ENCODE measurements around the gene TENM4. TPM values are rescaled to one million over a fixed set of nuclear protein-coding genes. Genes with fewer than 3 reads are reported as not detected.
A peak's percentile ranks its signal among the peaks of the same experiment; 100 is the strongest.

TENM4 gene
- total and polyA plus RNA-seq, 10 of the 15 experiments (the other 5 are each of a cell fraction or from before 2014, with no cell fraction given) = 0.03 to 0.12 (median 0.06) TPM; not detected in 7

DNA sequence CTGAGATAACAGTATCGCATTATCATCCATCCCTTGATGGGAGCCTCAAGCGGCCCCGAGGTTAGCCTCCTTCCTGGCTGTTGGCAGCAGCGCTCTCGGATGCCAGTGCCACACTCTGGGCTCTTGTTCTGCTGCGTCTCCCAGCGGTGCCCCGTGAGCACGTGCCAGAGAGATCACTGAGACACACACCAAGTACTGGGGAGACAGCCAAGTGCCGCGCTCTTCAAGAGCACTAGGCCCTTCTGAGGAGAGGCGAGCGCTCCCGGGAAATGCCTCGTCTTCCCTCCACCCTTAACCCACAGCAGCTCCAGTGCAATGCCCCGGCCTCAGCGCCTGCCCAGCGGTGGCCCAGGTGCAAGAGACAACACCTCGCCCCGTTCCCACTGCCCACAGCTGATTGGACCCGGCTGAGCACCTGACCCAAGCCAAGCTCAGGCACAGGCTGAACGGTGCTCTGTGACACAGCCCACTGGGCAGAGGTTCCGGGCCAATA is 617.9 kb downstream of the TENM4 start (continued):
- TF ChIP-seq IRF5 (IDR thresholded peaks at IDR 0.05; ENCODE audit: borderline replicate concordance) = no peak
- TF ChIP-seq NFXL1 (IDR thresholded peaks at IDR 0.05; ENCODE audit: borderline replicate concordance) = no peak

DNA sequence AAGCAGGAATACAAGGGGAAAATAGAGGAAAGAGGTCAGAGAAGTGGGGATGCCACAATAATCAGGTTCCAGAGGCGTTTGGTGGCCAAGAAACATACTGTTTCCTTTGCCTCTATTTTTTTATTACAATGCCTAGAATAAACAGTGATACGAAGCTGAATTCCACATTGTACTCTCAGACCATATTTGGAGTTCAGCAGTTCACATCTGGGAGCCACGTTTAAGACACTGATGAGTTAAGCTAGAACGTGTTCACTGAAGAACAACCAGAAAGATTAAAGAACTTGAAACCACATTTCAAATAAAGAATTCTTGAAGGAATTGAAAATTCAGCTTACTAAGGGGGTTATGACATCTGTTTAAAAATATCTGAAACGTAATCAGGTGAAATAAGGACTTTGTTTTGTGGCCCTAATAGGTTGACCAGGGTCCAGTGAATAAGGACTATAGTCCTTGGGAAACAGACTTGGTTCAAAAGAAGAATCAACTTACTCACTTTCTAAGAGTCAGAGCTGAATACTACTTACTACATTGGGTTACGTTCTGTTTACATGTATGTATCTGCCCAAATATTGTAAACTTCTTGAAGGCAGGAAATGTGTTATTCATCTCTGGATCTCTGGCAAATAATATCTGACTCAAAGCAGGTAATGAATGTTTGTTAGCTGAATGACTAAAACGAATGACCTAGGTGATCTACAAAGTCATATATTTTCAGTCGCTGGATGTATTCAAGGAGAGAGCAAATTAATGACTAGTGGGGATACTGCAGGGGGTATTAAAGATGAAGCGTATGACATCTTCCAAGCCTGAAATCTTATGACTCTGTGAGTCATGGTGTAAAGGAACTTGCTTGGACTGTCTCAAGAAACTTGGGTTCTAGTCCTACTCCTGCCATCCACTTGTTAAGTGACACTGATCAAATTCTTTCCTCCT is 619.2 kb downstream of the TENM4 start:
- Histone ChIP-seq H3K79me2 (ENCODE audit: control insufficient read depth, insufficient read depth, low read length) (no peaks in the 10 kb centered on the region), H3K4me3 (no peak overlapping the region), H3K4me1 (ENCODE audit: control insufficient read depth, insufficient read depth, low read length) (no peaks in the 10 kb centered on the region), H4K20me1 (ENCODE audit: control insufficient read depth, insufficient read depth) (no peaks in the 10 kb centered on the region), H3K4me2 (ENCODE audit: control insufficient read depth, insufficient read depth) (no peak overlapping the region), H2AFZ (ENCODE audit: control insufficient read depth, low read depth, low read length) (no peak overlapping the region), H3K27ac (ENCODE audit: control insufficient read depth, insufficient read depth) (no peak overlapping the region), H3K36me3 (ENCODE audit: control insufficient read depth in 2 of 2, insufficient read depth in 2 of 2, low read length in 1 of 2) (no peaks in the 10 kb centered on the region), H3K27me3 (replicated peaks in 1 of 2; ENCODE audit: control insufficient read depth in 2 of 2, insufficient read depth in 2 of 2, low read length in 1 of 2) (no peaks in the 10 kb centered on the region), H3K9ac (ENCODE audit: control insufficient read depth, insufficient read depth, low read length) (no peak overlapping the region), H3K9me3 (replicated peaks; ENCODE audit: control insufficient read depth, insufficient read depth, low read length) (no peaks in the 10 kb centered on the region)
- FAIRE-seq = peak; percentile 13
- CTCF ChIA-PET = interaction anchor here (1.0 to 1.6 kb wide), 2 partner anchors 14 to 23 kb away, joined by 4 to 5 read pairs; no protein-coding TSS in a partner anchor
- intact Hi-C loops (cut with micrococcal nuclease; ENCODE audit: unreplicated experiment) = no loop called here
- POLR2A ChIA-PET = no interaction called here
- no TSS peak for BruUV-seq (replicated peaks)
- no peak for ATAC-seq
- no peak for DNase-seq (ENCODE audit: low read depth, low spot score)
- RAD21 ChIA-PET (ENCODE audit: unreplicated experiment) = no interaction called here
- 6% methylated on average over 9 of the region's 9 CpGs for WGBS (ENCODE audit: insufficient coverage, insufficient replicate concordance, low lambda C conversion rate, missing lambda C conversion rate)
- in situ Hi-C loops (cut with MboI) = no loop called here
- SMC1A ChIA-PET (ENCODE audit: uncharacterized antibody, unreplicated experiment) = interaction anchor here (1.1 kb wide), 1 partner anchor 14 kb away, joined by 3 read pairs; no protein-coding TSS in a partner anchor
- TF ChIP-seq POLR2A (IDR thresholded peaks at IDR 0.05; ENCODE audit: low read depth, low read length) (no peak), EZH2 (IDR thresholded peaks at IDR 0.05; ENCODE audit: borderline replicate concordance, control insufficient read depth, low read depth, low read length) (no peak), ZNF217 (IDR thresholded peaks at IDR 0.05) (no peak), BACH1 (IDR thresholded peaks at IDR 0.05; ENCODE audit: borderline replicate concordance) (no peak), PML (IDR thresholded peaks at IDR 0.05; ENCODE audit: low read length) (no peak), SP1 (IDR thresholded peaks at IDR 0.05; ENCODE audit: low read depth, low read length) (no peak), KDM1A (IDR thresholded peaks at IDR 0.05; ENCODE audit: borderline replicate concordance) (no peak), KLF5 (IDR thresholded peaks at IDR 0.05; ENCODE audit: partially characterized antibody) (no peak), KAT2A (conservative IDR thresholded peaks at IDR 0.05; ENCODE audit: control insufficient read depth, low read depth, low read length) (no peak), TCF7 (IDR thresholded peaks at IDR 0.05; ENCODE audit: borderline replicate concordance) (no peak), POLR2AphosphoS2 (IDR thresholded peaks at IDR 0.05; ENCODE audit: low read depth, low read length) (no peak), RELB (IDR thresholded peaks at IDR 0.05; ENCODE audit: low read depth) (no peak), ZNF24 (IDR thresholded peaks at IDR 0.05) (no peak), BCL11A (IDR thresholded peaks at IDR 0.05; ENCODE audit: low read depth, low read length) (no peak)
- TF ChIP-seq, protein P1, sequence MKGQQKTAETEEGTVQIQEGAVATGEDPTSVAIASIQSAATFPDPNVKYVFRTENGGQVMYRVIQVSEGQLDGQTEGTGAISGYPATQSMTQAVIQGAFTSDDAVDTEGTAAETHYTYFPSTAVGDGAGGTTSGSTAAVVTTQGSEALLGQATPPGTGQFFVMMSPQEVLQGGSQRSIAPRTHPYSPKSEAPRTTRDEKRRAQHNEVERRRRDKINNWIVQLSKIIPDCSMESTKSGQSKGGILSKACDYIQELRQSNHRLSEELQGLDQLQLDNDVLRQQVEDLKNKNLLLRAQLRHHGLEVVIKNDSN (IDR thresholded peaks at IDR 0.05; ENCODE audit: borderline replicate concordance, extremely low read length, insufficient read depth, low read depth, low read length) = no peak
